WTC11 (cell line): ENCODE measurements around the gene PPP4R4. TPM values are rescaled to one million over a fixed set of nuclear protein-coding genes. Genes with fewer than 3 reads are reported as not detected.

ENCODE experiments used
- ATAC-seq: fragments of 200-7000 bp; cut with Tn5 transposase; 2 replicates; pipeline ENCODE4 v1.10.0; 2021; ENCODE audit warnings: mild to moderate bottlenecking, moderate library complexity
- CTCF ChIA-PET: fragments of 300-600 bp; sonication (Branson Sonifier 250); formaldehyde crosslinking; loops from one replicate; lab custom pipeline; 2021; ENCODE audit warnings: antibody characterized with exemption; lab: Charles Lee
- POLR2A ChIA-PET: fragments of 350-600 bp; sonication (Branson Sonifier 250); formaldehyde crosslinking; loops from one replicate; lab custom pipeline; 2021; ENCODE audit warnings: antibody characterized with exemption; lab: Charles Lee
- DNase-seq: peaks from one replicate; pipeline ENCODE4 v3.0.0; 2021; ENCODE audit warnings: low spot score
- H3K27ac Mint-ChIP-seq: 2 replicates; pipeline ENCODE4 v1.8.0; 2021; ENCODE audit warnings: mixed read lengths
- H3K27me3 Mint-ChIP-seq: 2 replicates; pipeline ENCODE4 v1.8.0; 2021; ENCODE audit warnings: low read depth, mild to moderate bottlenecking, moderate library complexity, mixed read lengths
- H3K36me3 Mint-ChIP-seq: 2 replicates; pipeline ENCODE4 v1.8.0; 2021; ENCODE audit warnings: mixed read lengths
- H3K4me1 Mint-ChIP-seq: 2 replicates; pipeline ENCODE4 v1.8.0; 2022; ENCODE audit warnings: mixed read lengths
- H3K4me3 Mint-ChIP-seq: 2 replicates; pipeline ENCODE4 v1.8.0; 2021; ENCODE audit warnings: mild to moderate bottlenecking, moderate library complexity, mixed read lengths
- H3K9me3 Mint-ChIP-seq: 2 replicates; pipeline ENCODE4 v1.8.0; 2021; ENCODE audit warnings: mixed read lengths
- ATF1 ChIP-seq: sonication (generic); formaldehyde crosslinking; IDR thresholded peaks from 2 replicates; pipeline ENCODE4 v1.8.1; 2023; ENCODE audit warnings: mild to moderate bottlenecking, moderate library complexity, missing genetic modification reagents
- FOXK1 ChIP-seq: sonication (generic); formaldehyde crosslinking; IDR thresholded peaks from 2 replicates; pipeline ENCODE4 v1.8.0; 2022; ENCODE audit warnings: mild to moderate bottlenecking, moderate library complexity, missing genetic modification reagents
- GTF2I ChIP-seq: fragments of 250-450 bp; sonication (Bioruptor Pico); conservative IDR thresholded peaks from 2 replicates; pipeline ENCODE4 v1.4.0; 2021; ENCODE audit warnings: mild to moderate bottlenecking
- IRF2 ChIP-seq: sonication (generic); formaldehyde crosslinking; IDR thresholded peaks from 2 replicates; pipeline ENCODE4 v1.8.0; 2022; ENCODE audit warnings: low read depth, missing genetic modification reagents, borderline replicate concordance
- KAT7 ChIP-seq: sonication (generic); formaldehyde crosslinking; IDR thresholded peaks from 2 replicates; pipeline ENCODE4 v1.8.1; 2023; ENCODE audit warnings: missing genetic modification reagents, mild to moderate bottlenecking, borderline replicate concordance
- MYBL2 ChIP-seq: sonication (generic); formaldehyde crosslinking; IDR thresholded peaks from 2 replicates; pipeline ENCODE4 v1.8.1; 2023; ENCODE audit warnings: mild to moderate bottlenecking, moderate library complexity, missing genetic modification reagents
- NFE2L1 ChIP-seq: sonication (generic); formaldehyde crosslinking; IDR thresholded peaks from 2 replicates; pipeline ENCODE4 v1.8.1; 2023; ENCODE audit warnings: missing genetic modification reagents
- PRRX2 ChIP-seq: fragments of 250-450 bp; sonication (Bioruptor Pico); IDR thresholded peaks from 2 replicates; pipeline ENCODE4 v1.8.0; 2021; ENCODE audit warnings: mild to moderate bottlenecking
- RELA ChIP-seq: sonication (generic); formaldehyde crosslinking; IDR thresholded peaks from 2 replicates; pipeline ENCODE4 v1.8.1; 2022; ENCODE audit warnings: missing genetic modification reagents, mild to moderate bottlenecking, borderline replicate concordance
- SMAD4 ChIP-seq: sonication (generic); formaldehyde crosslinking; IDR thresholded peaks from 2 replicates; pipeline ENCODE4 v1.8.0; 2022; ENCODE audit warnings: mild to moderate bottlenecking, missing genetic modification reagents
- TCF7 ChIP-seq: sonication (generic); formaldehyde crosslinking; IDR thresholded peaks from 2 replicates; pipeline ENCODE4 v1.8.0; 2022; ENCODE audit warnings: mild to moderate bottlenecking, low read depth, missing genetic modification reagents, moderate library complexity
- TP53 ChIP-seq: sonication (generic); formaldehyde crosslinking; IDR thresholded peaks from 2 replicates; pipeline ENCODE4 v1.8.1; 2023; ENCODE audit warnings: mild to moderate bottlenecking, missing genetic modification reagents
- ZBTB21 ChIP-seq: sonication (generic); formaldehyde crosslinking; IDR thresholded peaks from 2 replicates; pipeline ENCODE4 v1.8.1; 2023; ENCODE audit warnings: mild to moderate bottlenecking, missing genetic modification reagents, borderline replicate concordance
- ZNF121 ChIP-seq: sonication (generic); formaldehyde crosslinking; IDR thresholded peaks from 2 replicates; pipeline ENCODE4 v1.8.0; 2023; ENCODE audit warnings: missing genetic modification reagents
- ZNF138 ChIP-seq: sonication (generic); formaldehyde crosslinking; conservative IDR thresholded peaks from 2 replicates; pipeline ENCODE4 v1.8.1; 2022; ENCODE audit warnings: mild to moderate bottlenecking, moderate library complexity, missing genetic modification reagents
- total RNA-seq: library from RNA; stranded (reverse); gene quantifications from 3 replicates; pipeline ENCODE4 v1.2.3, GENCODE V29; 2021
- TF ChIP-seq, protein P1 (sequence below): fragments of 250-450 bp; sonication (Bioruptor Pico); conservative IDR thresholded peaks from 2 replicates; pipeline ENCODE4 v1.9.0; 2021; ENCODE audit warnings: mild to moderate bottlenecking
- TF ChIP-seq, protein P2 (sequence below): sonication (generic); formaldehyde crosslinking; conservative IDR thresholded peaks from 2 replicates; pipeline ENCODE4 v1.8.1; 2022; ENCODE audit warnings: mild to moderate bottlenecking, missing genetic modification reagents
- TF ChIP-seq, protein P3 (sequence below): fragments of 250-450 bp; sonication (Bioruptor Pico); IDR thresholded peaks from 2 replicates; pipeline ENCODE4 v2.1.2; 2022; ENCODE audit warnings: mild to moderate bottlenecking, moderate library complexity
- TF ChIP-seq, protein P4 (sequence below): sonication (generic); formaldehyde crosslinking; IDR thresholded peaks from 2 replicates; pipeline ENCODE4 v1.8.1; 2022; ENCODE audit warnings: missing genetic modification reagents, borderline replicate concordance
- TF ChIP-seq, protein P5 (sequence below): sonication (generic); formaldehyde crosslinking; IDR thresholded peaks from 2 replicates; pipeline ENCODE4 v1.8.0; 2022; ENCODE audit warnings: mild to moderate bottlenecking, missing genetic modification reagents
- TF ChIP-seq, protein P6 (sequence below): fragments of 250-450 bp; sonication (Bioruptor Pico); IDR thresholded peaks from 2 replicates; pipeline ENCODE4 v1.8.0; 2021; ENCODE audit warnings: mild to moderate bottlenecking

PPP4R4 gene
- total RNA-seq, 1 experiment from 2014 or later: 9.6 TPM

DNA sequence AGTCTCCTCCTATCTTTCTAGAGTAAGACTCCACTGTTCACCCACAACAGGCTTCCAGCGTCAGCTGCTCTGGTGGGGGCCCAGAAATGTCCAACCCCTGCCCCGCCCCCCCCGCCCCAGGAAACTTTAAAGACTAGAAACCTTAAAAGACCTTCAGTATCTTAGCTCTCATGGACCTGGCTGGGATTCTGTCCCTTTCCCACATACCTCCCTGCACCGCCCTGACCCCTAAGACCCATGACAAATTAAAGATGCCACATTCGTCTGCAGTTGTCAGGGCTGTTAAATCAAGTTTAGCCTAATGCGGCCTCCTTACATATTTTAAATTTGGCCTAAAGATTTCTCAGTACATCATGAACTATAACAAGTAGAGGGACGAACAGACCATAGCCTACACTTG, 129.0 kb downstream of the PPP4R4 start:
- Mint-ChIP-seq H3K4me3 (no peak overlapping the region), H3K27me3 (no peaks in the 10 kb centered on the region; the same call in 1 of the 2 replicates), H3K9me3 (peaks cover 12% of the 10 kb centered on the region), H3K27ac (no peak overlapping the region), H3K4me1 (peaks cover 4% of the 10 kb centered on the region), H3K36me3 (no peaks in the 10 kb centered on the region)
- CTCF ChIA-PET: no interaction called here
- no peak for DNase-seq
- TF ChIP-seq TCF7 (CRISPR knock-in tag) (no peak), ATF1 (CRISPR knock-in tag) (no peak), GTF2I (CRISPR knock-in tag) (no peak), KAT7 (CRISPR knock-in tag) (no peak), SMAD4 (no peak), PRRX2 (CRISPR knock-in tag) (no peak), IRF2 (no peak), TP53 (CRISPR knock-in tag) (no peak), MYBL2 (CRISPR knock-in tag) (no peak), ZNF121 (CRISPR knock-in tag) (no peak)
- TF ChIP-seq, protein P1, sequence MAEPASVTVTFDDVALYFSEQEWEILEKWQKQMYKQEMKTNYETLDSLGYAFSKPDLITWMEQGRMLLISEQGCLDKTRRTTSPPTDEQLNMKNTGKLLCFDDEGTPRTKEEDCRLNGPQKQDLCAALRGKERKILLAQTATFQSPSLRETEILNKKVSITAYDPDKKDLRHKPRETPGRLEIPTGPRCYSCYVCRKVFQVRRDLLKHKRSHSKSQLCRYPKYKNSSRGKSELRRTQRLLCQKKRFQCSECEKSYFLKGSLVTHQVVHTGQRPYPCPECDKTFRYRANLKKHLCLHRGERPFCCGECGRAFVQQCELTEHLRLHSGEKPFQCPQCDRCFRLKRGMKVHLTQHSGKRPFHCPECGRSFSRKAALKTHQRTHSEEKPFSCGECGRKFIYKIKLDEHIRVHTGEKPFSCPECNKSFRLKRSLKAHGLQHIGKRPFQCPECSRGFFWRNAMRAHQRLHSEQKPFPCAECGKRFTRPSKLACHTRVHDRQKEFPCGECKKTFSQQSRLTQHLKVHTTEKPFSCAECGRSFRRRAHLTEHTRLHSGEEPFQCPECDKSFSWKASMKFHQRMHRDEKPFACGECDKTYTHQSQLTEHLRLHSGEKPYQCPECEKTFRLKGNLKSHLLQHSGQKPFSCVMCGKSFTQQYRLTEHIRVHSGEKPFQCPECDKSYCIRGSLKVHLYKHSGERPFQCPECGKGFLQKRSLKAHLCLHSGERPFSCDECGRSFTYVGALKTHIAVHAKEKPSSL (CRISPR knock-in tag): no peak
- TF ChIP-seq, protein P2, sequence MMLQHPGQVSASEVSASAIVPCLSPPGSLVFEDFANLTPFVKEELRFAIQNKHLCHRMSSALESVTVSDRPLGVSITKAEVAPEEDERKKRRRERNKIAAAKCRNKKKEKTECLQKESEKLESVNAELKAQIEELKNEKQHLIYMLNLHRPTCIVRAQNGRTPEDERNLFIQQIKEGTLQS (CRISPR knock-in tag): no peak
- TF ChIP-seq, protein P3, sequence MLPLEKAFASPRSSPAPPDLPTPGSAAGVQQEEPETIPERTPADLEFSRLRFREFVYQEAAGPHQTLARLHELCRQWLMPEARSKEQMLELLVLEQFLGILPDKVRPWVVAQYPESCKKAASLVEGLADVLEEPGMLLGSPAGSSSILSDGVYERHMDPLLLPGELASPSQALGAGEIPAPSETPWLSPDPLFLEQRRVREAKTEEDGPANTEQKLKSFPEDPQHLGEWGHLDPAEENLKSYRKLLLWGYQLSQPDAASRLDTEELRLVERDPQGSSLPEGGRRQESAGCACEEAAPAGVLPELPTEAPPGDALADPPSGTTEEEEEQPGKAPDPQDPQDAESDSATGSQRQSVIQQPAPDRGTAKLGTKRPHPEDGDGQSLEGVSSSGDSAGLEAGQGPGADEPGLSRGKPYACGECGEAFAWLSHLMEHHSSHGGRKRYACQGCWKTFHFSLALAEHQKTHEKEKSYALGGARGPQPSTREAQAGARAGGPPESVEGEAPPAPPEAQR (CRISPR knock-in tag): no peak
- POLR2A ChIA-PET: no interaction called here
- ATAC-seq: no peak

DNA sequence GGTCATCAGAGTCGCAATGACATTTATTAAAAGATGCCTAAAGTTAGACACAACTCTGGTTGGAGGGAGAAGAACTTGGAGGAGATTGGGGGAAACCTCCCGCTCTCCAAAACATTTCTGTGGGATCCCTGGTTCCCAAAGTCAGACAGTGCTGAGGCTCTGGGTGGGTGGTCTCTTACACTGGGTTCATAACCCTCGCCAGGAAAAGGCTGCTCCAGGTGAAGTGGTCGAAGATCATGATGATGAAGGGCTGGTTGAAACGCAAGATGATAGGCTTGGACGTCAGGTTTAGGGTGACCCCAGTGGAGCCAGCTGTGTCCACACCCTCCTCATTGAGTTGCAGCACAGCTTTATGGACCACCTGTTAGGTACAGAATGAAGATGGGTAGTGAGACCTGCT, 130.1 kb downstream of the PPP4R4 start:
- no peaks in the 10 kb centered on the region for H3K36me3 Mint-ChIP-seq
- H3K4me1 Mint-ChIP-seq: no peaks in the 10 kb centered on the region
- H3K27ac Mint-ChIP-seq: no peak overlapping the region
- TF ChIP-seq, protein P4, sequence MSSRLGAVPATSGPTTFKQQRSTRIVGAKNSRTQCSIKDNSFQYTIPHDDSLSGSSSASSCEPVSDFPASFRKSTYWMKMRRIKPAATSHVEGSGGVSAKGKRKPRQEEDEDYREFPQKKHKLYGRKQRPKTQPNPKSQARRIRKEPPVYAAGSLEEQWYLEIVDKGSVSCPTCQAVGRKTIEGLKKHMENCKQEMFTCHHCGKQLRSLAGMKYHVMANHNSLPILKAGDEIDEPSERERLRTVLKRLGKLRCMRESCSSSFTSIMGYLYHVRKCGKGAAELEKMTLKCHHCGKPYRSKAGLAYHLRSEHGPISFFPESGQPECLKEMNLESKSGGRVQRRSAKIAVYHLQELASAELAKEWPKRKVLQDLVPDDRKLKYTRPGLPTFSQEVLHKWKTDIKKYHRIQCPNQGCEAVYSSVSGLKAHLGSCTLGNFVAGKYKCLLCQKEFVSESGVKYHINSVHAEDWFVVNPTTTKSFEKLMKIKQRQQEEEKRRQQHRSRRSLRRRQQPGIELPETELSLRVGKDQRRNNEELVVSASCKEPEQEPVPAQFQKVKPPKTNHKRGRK: no peak
- TF ChIP-seq, all 79 proteins: peak for 0
- no peak for DNase-seq
- Mint-ChIP-seq H3K27me3 (no peaks in the 10 kb centered on the region; the same call in 1 of the 2 replicates), H3K9me3 (peaks cover 23% of the 10 kb centered on the region), H3K4me3 (no peak overlapping the region)
- ATAC-seq: no peak
- ChIA-PET POLR2A (no interaction called here), CTCF (interaction anchor here (0.9 kb wide), 1 partner anchor 268 kb away, joined by 3 read pairs; no protein-coding TSS in a partner anchor)

DNA sequence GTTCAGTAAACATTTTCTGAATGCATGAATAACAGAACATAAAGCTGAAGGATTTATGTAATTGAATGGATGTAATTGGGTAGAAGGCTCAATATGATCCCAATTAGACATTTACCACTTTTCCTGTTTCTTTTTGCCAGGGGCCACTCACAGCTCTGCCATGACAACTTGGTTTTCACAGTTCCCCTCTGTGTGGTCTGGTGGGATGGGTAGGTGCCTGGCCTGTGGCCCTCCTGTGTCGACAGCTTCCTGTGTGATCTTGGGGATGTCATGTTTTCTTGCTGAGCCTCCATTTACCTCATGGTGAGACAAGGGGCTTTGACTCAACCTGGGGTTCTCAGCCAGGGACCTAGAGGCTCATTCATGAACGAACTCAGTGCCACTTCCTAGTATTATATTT, 131.5 kb downstream of the PPP4R4 start:
- Mint-ChIP-seq H3K4me1 (no peaks in the 10 kb centered on the region), H3K9me3 (peaks cover 24% of the 10 kb centered on the region), H3K36me3 (no peaks in the 10 kb centered on the region), H3K4me3 (no peak overlapping the region), H3K27ac (no peak overlapping the region), H3K27me3 (no peaks in the 10 kb centered on the region; the same call in 1 of the 2 replicates)
- POLR2A ChIA-PET: no interaction called here
- TF ChIP-seq ZNF138 (CRISPR knock-in tag): no peak
- TF ChIP-seq, protein P5, sequence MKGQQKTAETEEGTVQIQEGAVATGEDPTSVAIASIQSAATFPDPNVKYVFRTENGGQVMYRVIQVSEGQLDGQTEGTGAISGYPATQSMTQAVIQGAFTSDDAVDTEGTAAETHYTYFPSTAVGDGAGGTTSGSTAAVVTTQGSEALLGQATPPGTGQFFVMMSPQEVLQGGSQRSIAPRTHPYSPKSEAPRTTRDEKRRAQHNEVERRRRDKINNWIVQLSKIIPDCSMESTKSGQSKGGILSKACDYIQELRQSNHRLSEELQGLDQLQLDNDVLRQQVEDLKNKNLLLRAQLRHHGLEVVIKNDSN (CRISPR knock-in tag): no peak
- TF ChIP-seq RELA (CRISPR knock-in tag): no peak
- TF ChIP-seq, protein P6, sequence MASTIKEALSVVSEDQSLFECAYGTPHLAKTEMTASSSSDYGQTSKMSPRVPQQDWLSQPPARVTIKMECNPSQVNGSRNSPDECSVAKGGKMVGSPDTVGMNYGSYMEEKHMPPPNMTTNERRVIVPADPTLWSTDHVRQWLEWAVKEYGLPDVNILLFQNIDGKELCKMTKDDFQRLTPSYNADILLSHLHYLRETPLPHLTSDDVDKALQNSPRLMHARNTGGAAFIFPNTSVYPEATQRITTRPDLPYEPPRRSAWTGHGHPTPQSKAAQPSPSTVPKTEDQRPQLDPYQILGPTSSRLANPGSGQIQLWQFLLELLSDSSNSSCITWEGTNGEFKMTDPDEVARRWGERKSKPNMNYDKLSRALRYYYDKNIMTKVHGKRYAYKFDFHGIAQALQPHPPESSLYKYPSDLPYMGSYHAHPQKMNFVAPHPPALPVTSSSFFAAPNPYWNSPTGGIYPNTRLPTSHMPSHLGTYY: no peak
- TF ChIP-seq NFE2L1 (CRISPR knock-in tag): no peak
- no peak for TF ChIP-seq FOXK1 (CRISPR knock-in tag)
- TF ChIP-seq ZBTB21 (CRISPR knock-in tag): no peak
- ATAC-seq: no peak
- CTCF ChIA-PET: interaction anchor here (0.6 to 4.1 kb wide), 6 partner anchors 90 to 369 kb away, joined by 3 to 32 read pairs (median 4); no protein-coding TSS in a partner anchor
- DNase-seq: no peak
